ENCODE measurements around the gene NFIB.

Gene NFIB

GRCh38 chr9:14346811-14347405 lies 33.0 kb upstream of the NFIB start:
- TF ChIP-seq SUZ12 (IDR thresholded peaks at IDR 0.05) (no peak), ELF4 (IDR thresholded peaks at IDR 0.05) (no peak)
- CTCF ChIA-PET = no interaction called here
- no peak for DNase-seq (ENCODE audit: extremely low spot score)
- POLR2A ChIA-PET = no interaction called here

- ChIA-PET CTCF (no interaction called here), POLR2A (no interaction called here)
- no peak for TF ChIP-seq SUZ12 (IDR thresholded peaks at IDR 0.05)
- no peak for TF ChIP-seq NFRKB (IDR thresholded peaks at IDR 0.05)
- no peak for TF ChIP-seq PKNOX1 (IDR thresholded peaks at IDR 0.05)
- no peak for TF ChIP-seq TARDBP (IDR thresholded peaks at IDR 0.05)
- TF ChIP-seq HDGF (IDR thresholded peaks at IDR 0.05; ENCODE audit: borderline replicate concordance) = no peak
- TF ChIP-seq FOXK2 (IDR thresholded peaks at IDR 0.05) = no peak
- no peak for TF ChIP-seq SP1 (IDR thresholded peaks at IDR 0.05)
- DNase-seq (ENCODE audit: extremely low spot score) = no peak
Measured at GRCh38 chr9:14346231-14346791, 32.4 kb upstream of the NFIB start.

GRCh38 chr9:14345354-14346230 lies 31.7 kb upstream of the NFIB start:
- ChIA-PET POLR2A (no interaction called here), CTCF (interaction anchor here (0.6 kb wide), 1 partner anchor 108 kb away, joined by 7 read pairs; no protein-coding TSS in a partner anchor)
- DNase-seq (ENCODE audit: extremely low spot score) = no peak
- no peak for TF ChIP-seq SP1 (IDR thresholded peaks at IDR 0.05)
- TF ChIP-seq LEF1 (IDR thresholded peaks at IDR 0.05; ENCODE audit: borderline replicate concordance) = no peak
- no peak for TF ChIP-seq FOXM1 (IDR thresholded peaks at IDR 0.05; ENCODE audit: borderline replicate concordance)
- no peak for TF ChIP-seq ZNF384 (IDR thresholded peaks at IDR 0.05)
- no peak for TF ChIP-seq BHLHE40 (IDR thresholded peaks at IDR 0.05; ENCODE audit: borderline replicate concordance)
- TF ChIP-seq ELF4 (IDR thresholded peaks at IDR 0.05) = no peak
- TF ChIP-seq CTBP1 (IDR thresholded peaks at IDR 0.05; ENCODE audit: borderline replicate concordance) = no peak
- TF ChIP-seq SUZ12 (IDR thresholded peaks at IDR 0.05) = no peak
- no peak for TF ChIP-seq ARNT (IDR thresholded peaks at IDR 0.05)
- TF ChIP-seq FOXA1 (IDR thresholded peaks at IDR 0.05) = no peak
- no peak for TF ChIP-seq L3MBTL2 (conservative IDR thresholded peaks at IDR 0.05)
- no peak for TF ChIP-seq TARDBP (IDR thresholded peaks at IDR 0.05)
- TF ChIP-seq FOXK2 (IDR thresholded peaks at IDR 0.05) = no peak
- TF ChIP-seq NFRKB (IDR thresholded peaks at IDR 0.05) = no peak
- TF ChIP-seq PKNOX1 (IDR thresholded peaks at IDR 0.05) = no peak
- no peak for TF ChIP-seq HDGF (IDR thresholded peaks at IDR 0.05; ENCODE audit: borderline replicate concordance)

- POLR2A ChIA-PET = no interaction called here
- CTCF ChIA-PET = interaction anchor here (0.5 to 0.6 kb wide), 2 partner anchors 107 to 947 kb away, joined by 3 to 7 read pairs; no protein-coding TSS in a partner anchor
Measured at GRCh38 chr9:14344941-14345353, 31.0 kb upstream of the NFIB start.

GRCh38 chr9:14344053-14344524 lies 30.1 kb upstream of the NFIB start:
- TF ChIP-seq CTBP1 (IDR thresholded peaks at IDR 0.05; ENCODE audit: borderline replicate concordance) = no peak
- no peak for TF ChIP-seq SP1 (IDR thresholded peaks at IDR 0.05)
- TF ChIP-seq NFRKB (IDR thresholded peaks at IDR 0.05) = no peak
- no peak for TF ChIP-seq ELF4 (IDR thresholded peaks at IDR 0.05)
- no peak for TF ChIP-seq L3MBTL2 (conservative IDR thresholded peaks at IDR 0.05)
- TF ChIP-seq BHLHE40 (IDR thresholded peaks at IDR 0.05; ENCODE audit: borderline replicate concordance) = no peak
- POLR2A ChIA-PET = no interaction called here
- DNase-seq (ENCODE audit: extremely low spot score) = no peak
- CTCF ChIA-PET = interaction anchor here (0.5 kb wide), 1 partner anchor 946 kb away, joined by 3 read pairs; no protein-coding TSS in a partner anchor

More at GRCh38 chr9:14344941-14345353, 31.0 kb upstream of the NFIB start:
- TF ChIP-seq ELF4 (IDR thresholded peaks at IDR 0.05) = no peak
- TF ChIP-seq SP1 (IDR thresholded peaks at IDR 0.05) = no peak
- TF ChIP-seq SUZ12 (IDR thresholded peaks at IDR 0.05) = no peak
- TF ChIP-seq BHLHE40 (IDR thresholded peaks at IDR 0.05; ENCODE audit: borderline replicate concordance) = no peak
- no peak for DNase-seq (ENCODE audit: extremely low spot score)

- DNase-seq (ENCODE audit: extremely low spot score) = no peak
- CTCF ChIA-PET = no interaction called here
- POLR2A ChIA-PET = no interaction called here
- no peak for TF ChIP-seq TARDBP (IDR thresholded peaks at IDR 0.05)
- no peak for TF ChIP-seq BHLHE40 (IDR thresholded peaks at IDR 0.05; ENCODE audit: borderline replicate concordance)
- no peak for TF ChIP-seq SUZ12 (IDR thresholded peaks at IDR 0.05)
- no peak for TF ChIP-seq L3MBTL2 (conservative IDR thresholded peaks at IDR 0.05)
- TF ChIP-seq NFRKB (IDR thresholded peaks at IDR 0.05) = no peak
- no peak for TF ChIP-seq LEF1 (IDR thresholded peaks at IDR 0.05; ENCODE audit: borderline replicate concordance)
- no peak for TF ChIP-seq ARNT (IDR thresholded peaks at IDR 0.05)
- TF ChIP-seq FOXK2 (IDR thresholded peaks at IDR 0.05) = no peak
- no peak for TF ChIP-seq FOXA1 (IDR thresholded peaks at IDR 0.05)
- TF ChIP-seq PKNOX1 (IDR thresholded peaks at IDR 0.05) = no peak
- no peak for TF ChIP-seq FOXM1 (IDR thresholded peaks at IDR 0.05; ENCODE audit: borderline replicate concordance)
- no peak for TF ChIP-seq SP1 (IDR thresholded peaks at IDR 0.05)
- no peak for TF ChIP-seq ZNF384 (IDR thresholded peaks at IDR 0.05)
- no peak for TF ChIP-seq ELF4 (IDR thresholded peaks at IDR 0.05)
- no peak for TF ChIP-seq CTBP1 (IDR thresholded peaks at IDR 0.05; ENCODE audit: borderline replicate concordance)
- TF ChIP-seq HDGF (IDR thresholded peaks at IDR 0.05; ENCODE audit: borderline replicate concordance) = no peak
Measured at GRCh38 chr9:14343261-14344031, 29.5 kb upstream of the NFIB start.

Measured in HEK293T (cell line).